Neural cell (in vitro differentiated cells): Measurements from ENCODE around the gene AHNAK. TPM values are rescaled to one million over a fixed set of nuclear protein-coding genes. Genes with fewer than 3 reads are reported as not detected.

Source experiments
- H2AFZ ChIP-seq: fragments of 200-600, 300-800 bp; sonication (generic), shearing (Covaris generic); 2 replicates; pipeline ENCODE4 v1.6.0; 2014; ENCODE audit warnings: low read depth, mild to moderate bottlenecking, antibody characterized with exemption, low read length, moderate library complexity
- H3F3A ChIP-seq: fragments of 200-600 bp; shearing (Covaris generic); 2 replicates; pipeline ENCODE4 v1.6.1; 2016; ENCODE audit warnings: mild to moderate bottlenecking, moderate library complexity, mixed read lengths, antibody characterized with exemption, low read length; ENCODE audit not compliant: insufficient read depth, poor library complexity, severe bottlenecking
- H3K27ac ChIP-seq: fragments of 200-600, 300-800 bp; sonication (generic), shearing (Covaris generic); 2 replicates; pipeline ENCODE4 v1.5.1; 2014; ENCODE audit warnings: mild to moderate bottlenecking, low read length, moderate library complexity
- H3K27me3 ChIP-seq: fragments of 300-800, 200-600 bp; sonication (generic), shearing (Covaris generic); 2 replicates; pipeline ENCODE4 v1.6.0; 2014; ENCODE audit warnings: mild to moderate bottlenecking, low read depth, low read length, moderate library complexity; ENCODE audit not compliant: insufficient read depth
- H3K36me3 ChIP-seq: fragments of 300-800, 200-600 bp; sonication (generic), shearing (Covaris generic); 2 replicates; pipeline ENCODE4 v1.5.1; 2014; ENCODE audit warnings: mild to moderate bottlenecking, antibody characterized with exemption, low read length, moderate library complexity; ENCODE audit not compliant: insufficient read depth
- H3K4me2 ChIP-seq: fragments of 300-800, 200-600 bp; sonication (generic), shearing (Covaris generic); 2 replicates; pipeline ENCODE4 v1.6.0; 2014; ENCODE audit warnings: mild to moderate bottlenecking, low read length
- H3K4me3 ChIP-seq: fragments of 300-800, 200-600 bp; sonication (generic), shearing (Covaris generic); 2 replicates; pipeline ENCODE4 v1.5.1; 2014; ENCODE audit warnings: mild to moderate bottlenecking, low read length, moderate library complexity
- H3K79me2 ChIP-seq: fragments of 200-600 bp; shearing (Covaris generic); replicated peaks from 2 replicates; pipeline ENCODE4 v1.6.0; 2014; ENCODE audit warnings: mild to moderate bottlenecking, low read length, moderate library complexity; ENCODE audit not compliant: insufficient read depth
- H3K9ac ChIP-seq: fragments of 300-800, 200-600 bp; sonication (generic), shearing (Covaris generic); 2 replicates; pipeline ENCODE4 v1.6.1; 2016; ENCODE audit warnings: mild to moderate bottlenecking, low read length, mixed read lengths
- H3K9me2 ChIP-seq: fragments of 200-600 bp; shearing (Covaris generic); 2 replicates; pipeline ENCODE4 v1.6.1; 2016; ENCODE audit warnings: mild to moderate bottlenecking, low read length, mixed read lengths; ENCODE audit not compliant: insufficient read depth
- H3K9me3 ChIP-seq: fragments of 200-600, 300-800 bp; sonication (generic), shearing (Covaris generic); 2 replicates; pipeline ENCODE4 v1.6.1; 2016; ENCODE audit warnings: mild to moderate bottlenecking, mixed run types, low read length, moderate library complexity, mixed read lengths
- H4K20me1 ChIP-seq: fragments of 200-600 bp; shearing (Covaris generic); 2 replicates; pipeline ENCODE4 v1.6.1; 2016; ENCODE audit warnings: mild to moderate bottlenecking, mixed run types; ENCODE audit not compliant: insufficient read depth
- CTCF ChIP-seq: fragments of 450-650 bp; IDR thresholded peaks from 2 replicates; pipeline ENCODE4 v1.5.1; 2014; ENCODE audit warnings: antibody characterized with exemption, mild to moderate bottlenecking, moderate library complexity; ENCODE audit not compliant: poor library complexity, severe bottlenecking
- EP300 ChIP-seq: fragments of 450-650 bp; conservative IDR thresholded peaks from 2 replicates; pipeline ENCODE4 v1.6.1; 2014; ENCODE audit warnings: antibody characterized with exemption, mild to moderate bottlenecking, moderate library complexity; ENCODE audit not compliant: poor library complexity, severe bottlenecking
- EZH2 ChIP-seq: fragments of 200-600, 300-800 bp; shearing (Covaris generic), sonication (generic); IDR thresholded peaks from 2 replicates; pipeline ENCODE4 v1.6.1; 2014; ENCODE audit warnings: antibody characterized with exemption, low read length, borderline replicate concordance, mild to moderate bottlenecking; ENCODE audit not compliant: insufficient read depth, poor library complexity, severe bottlenecking
- MXI1 ChIP-seq: fragments of 450-650 bp; conservative IDR thresholded peaks from 2 replicates; pipeline ENCODE4 v1.6.1; 2014; ENCODE audit warnings: antibody characterized with exemption, mild to moderate bottlenecking; ENCODE audit not compliant: poor library complexity, severe bottlenecking
- POLR2AphosphoS5 ChIP-seq: IDR thresholded peaks from 2 replicates; pipeline ENCODE4 v1.6.1; 2012
- RAD21 ChIP-seq: fragments of 450-650 bp; conservative IDR thresholded peaks from 2 replicates; pipeline ENCODE4 v1.6.1; 2014; ENCODE audit warnings: antibody characterized with exemption, mild to moderate bottlenecking, moderate library complexity
- SMC3 ChIP-seq: fragments of 450-650 bp; conservative IDR thresholded peaks from 2 replicates; pipeline ENCODE4 v1.6.1; 2014; ENCODE audit warnings: antibody characterized with exemption, mild to moderate bottlenecking, moderate library complexity; ENCODE audit not compliant: poor library complexity
- TAF1 ChIP-seq: IDR thresholded peaks from 2 replicates; pipeline ENCODE4 v1.6.1; 2012; ENCODE audit warnings: low read depth
- polyA plus RNA-seq: library from polyadenylated mRNA; depleted of rRNA; stranded (reverse); fragments of >200 nt; gene quantifications from 2 replicates; pipeline ENCODE4 v1.2.3, GENCODE V29; 2014
- TF ChIP-seq, protein P1 (sequence below): IDR thresholded peaks from 2 replicates; pipeline ENCODE4 v1.6.1; 2012; ENCODE audit warnings: borderline replicate concordance

Gene AHNAK
- polyA plus RNA-seq, 1 donor from 2014 or later: 0.11 TPM

- no peaks in the 10 kb centered on the region for H4K20me1 ChIP-seq
- no peaks in the 10 kb centered on the region for H3K27me3 ChIP-seq
- TF ChIP-seq POLR2AphosphoS5 (no peak), RAD21 (no peak), SMC3 (no peak), MXI1 (no peak), TAF1 (no peak), CTCF (no peak), EP300 (no peak), EZH2 (no peak)
- TF ChIP-seq, protein P1, sequence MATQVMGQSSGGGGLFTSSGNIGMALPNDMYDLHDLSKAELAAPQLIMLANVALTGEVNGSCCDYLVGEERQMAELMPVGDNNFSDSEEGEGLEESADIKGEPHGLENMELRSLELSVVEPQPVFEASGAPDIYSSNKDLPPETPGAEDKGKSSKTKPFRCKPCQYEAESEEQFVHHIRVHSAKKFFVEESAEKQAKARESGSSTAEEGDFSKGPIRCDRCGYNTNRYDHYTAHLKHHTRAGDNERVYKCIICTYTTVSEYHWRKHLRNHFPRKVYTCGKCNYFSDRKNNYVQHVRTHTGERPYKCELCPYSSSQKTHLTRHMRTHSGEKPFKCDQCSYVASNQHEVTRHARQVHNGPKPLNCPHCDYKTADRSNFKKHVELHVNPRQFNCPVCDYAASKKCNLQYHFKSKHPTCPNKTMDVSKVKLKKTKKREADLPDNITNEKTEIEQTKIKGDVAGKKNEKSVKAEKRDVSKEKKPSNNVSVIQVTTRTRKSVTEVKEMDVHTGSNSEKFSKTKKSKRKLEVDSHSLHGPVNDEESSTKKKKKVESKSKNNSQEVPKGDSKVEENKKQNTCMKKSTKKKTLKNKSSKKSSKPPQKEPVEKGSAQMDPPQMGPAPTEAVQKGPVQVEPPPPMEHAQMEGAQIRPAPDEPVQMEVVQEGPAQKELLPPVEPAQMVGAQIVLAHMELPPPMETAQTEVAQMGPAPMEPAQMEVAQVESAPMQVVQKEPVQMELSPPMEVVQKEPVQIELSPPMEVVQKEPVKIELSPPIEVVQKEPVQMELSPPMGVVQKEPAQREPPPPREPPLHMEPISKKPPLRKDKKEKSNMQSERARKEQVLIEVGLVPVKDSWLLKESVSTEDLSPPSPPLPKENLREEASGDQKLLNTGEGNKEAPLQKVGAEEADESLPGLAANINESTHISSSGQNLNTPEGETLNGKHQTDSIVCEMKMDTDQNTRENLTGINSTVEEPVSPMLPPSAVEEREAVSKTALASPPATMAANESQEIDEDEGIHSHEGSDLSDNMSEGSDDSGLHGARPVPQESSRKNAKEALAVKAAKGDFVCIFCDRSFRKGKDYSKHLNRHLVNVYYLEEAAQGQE: no peak
- no peaks in the 10 kb centered on the region for H3K9me3 ChIP-seq
- H3K9me2 ChIP-seq: no peaks in the 10 kb centered on the region
- no peak overlapping the region for H2AFZ ChIP-seq
- no peak overlapping the region for H3K4me3 ChIP-seq
- no peaks in the 10 kb centered on the region for H3F3A ChIP-seq
- no peak overlapping the region for H3K9ac ChIP-seq
- H3K36me3 ChIP-seq: no peaks in the 10 kb centered on the region
- no peaks in the 10 kb centered on the region for H3K79me2 ChIP-seq
- no peak overlapping the region for H3K27ac ChIP-seq
- H3K4me2 ChIP-seq: no peak overlapping the region
Observed at GRCh38 chr11:62452261-62452660, 94.3 kb downstream of the AHNAK start.

- Histone ChIP-seq H3K4me2 (no peak overlapping the region), H3K4me3 (no peak overlapping the region), H3K9me3 (no peaks in the 10 kb centered on the region), H4K20me1 (no peaks in the 10 kb centered on the region), H3F3A (no peaks in the 10 kb centered on the region), H3K36me3 (no peaks in the 10 kb centered on the region), H3K9ac (no peak overlapping the region), H3K27ac (no peak overlapping the region), H3K27me3 (no peaks in the 10 kb centered on the region), H3K79me2 (no peaks in the 10 kb centered on the region), H2AFZ (no peak overlapping the region), H3K9me2 (no peaks in the 10 kb centered on the region)
- TF ChIP-seq RAD21 (no peak), EZH2 (no peak), SMC3 (no peak)
Observed at GRCh38 chr11:62451241-62451621, 95.4 kb downstream of the AHNAK start.
